SJCRH30 (cell line): ENCODE data around the gene GGNBP2. TPM values are rescaled to one million over a fixed set of nuclear protein-coding genes. Genes with fewer than 3 reads are reported as not detected.

Experiments
- DNase-seq, 2 experiments: peaks; one replicate each; pipeline ENCODE4 v3.0.0-alpha.2; 2015 to 2020
- H3K27ac ChIP-seq: fragments of 250-450 bp; sonication (Bioruptor Pico); 2 replicates; pipeline ENCODE4 v1.5.1; 2020; ENCODE audit warnings: mild to moderate bottlenecking, moderate library complexity
- H3K27me3 ChIP-seq: fragments of 250-450 bp; sonication (Bioruptor Pico); 2 replicates; pipeline ENCODE4 v1.5.1; 2020; ENCODE audit warnings: mild to moderate bottlenecking, moderate library complexity
- H3K36me3 ChIP-seq: fragments of 250-450 bp; sonication (Bioruptor Pico); 2 replicates; pipeline ENCODE4 v1.5.1; 2020; ENCODE audit warnings: mild to moderate bottlenecking, moderate library complexity
- H3K4me1 ChIP-seq: fragments of 250-450 bp; sonication (Bioruptor Pico); 2 replicates; pipeline ENCODE4 v1.5.1; 2020; ENCODE audit warnings: mild to moderate bottlenecking, moderate library complexity
- H3K4me3 ChIP-seq: fragments of 250-450 bp; sonication (Bioruptor Pico); 2 replicates; pipeline ENCODE4 v1.5.1; 2020; ENCODE audit warnings: mild to moderate bottlenecking, moderate library complexity
- H3K9me3 ChIP-seq: fragments of 250-450 bp; sonication (Bioruptor Pico); replicated peaks from 2 replicates; pipeline ENCODE4 v1.5.1; 2020; ENCODE audit warnings: mild to moderate bottlenecking, moderate library complexity
- total RNA-seq: library from RNA; depleted of rRNA; stranded (reverse); fragments of >200 nt; shearing (Covaris generic); gene quantifications from 2 replicates; pipeline ENCODE4 v1.2.3, GENCODE V29; 2014

Gene GGNBP2
- total RNA-seq, 1 experiment from 2014 or later = 81.9 TPM

GRCh38 chr17:36575028-36575427 is 30.3 kb downstream of the GGNBP2 start:
- H3K27ac ChIP-seq = no peak overlapping the region
- H3K9me3 ChIP-seq = no peaks in the 10 kb centered on the region
- H3K36me3 ChIP-seq = peaks cover 78% of the 10 kb centered on the region
- H3K27me3 ChIP-seq = no peaks in the 10 kb centered on the region
- no peaks in the 10 kb centered on the region for H3K4me1 ChIP-seq
- no peak overlapping the region for H3K4me3 ChIP-seq
- DNase-seq = no peak

GRCh38 chr17:36576793-36577192 is 32.1 kb downstream of the GGNBP2 start:
- Histone ChIP-seq H3K36me3 (peaks cover 76% of the 10 kb centered on the region), H3K9me3 (no peaks in the 10 kb centered on the region), H3K4me1 (no peaks in the 10 kb centered on the region), H3K4me3 (no peak overlapping the region), H3K27ac (no peak overlapping the region), H3K27me3 (no peaks in the 10 kb centered on the region)
- DNase-seq = no peak

GRCh38 chr17:36578671-36579070 is 34.0 kb downstream of the GGNBP2 start:
- DNase-seq = no peak
- Histone ChIP-seq H3K4me3 (no peak overlapping the region), H3K27me3 (no peaks in the 10 kb centered on the region), H3K9me3 (no peaks in the 10 kb centered on the region), H3K27ac (no peak overlapping the region), H3K36me3 (peaks cover 76% of the 10 kb centered on the region), H3K4me1 (no peaks in the 10 kb centered on the region)

GRCh38 chr17:36583787-36584186 is 39.1 kb downstream of the GGNBP2 start:
- Histone ChIP-seq H3K4me1 (no peaks in the 10 kb centered on the region), H3K4me3 (no peak overlapping the region), H3K9me3 (no peaks in the 10 kb centered on the region), H3K27me3 (no peaks in the 10 kb centered on the region), H3K36me3 (peaks cover 91% of the 10 kb centered on the region), H3K27ac (no peak overlapping the region)
- DNase-seq = no peak

- H3K36me3 ChIP-seq = peaks cover 74% of the 10 kb centered on the region
- no peak for DNase-seq
- no peaks in the 10 kb centered on the region for H3K27me3 ChIP-seq
- H3K4me3 ChIP-seq = no peak overlapping the region
- no peak overlapping the region for H3K27ac ChIP-seq
- no peaks in the 10 kb centered on the region; the same call in 1 of the 2 replicates for H3K4me1 ChIP-seq
- H3K9me3 ChIP-seq = no peaks in the 10 kb centered on the region
These were observed 41.4 kb downstream of the GGNBP2 start for GRCh38 chr17:36586138-36586537.

GRCh38 chr17:36590082-36590481 is 45.4 kb downstream of the GGNBP2 start:
- no peak overlapping the region for H3K4me3 ChIP-seq
- peaks cover 37% of the 10 kb centered on the region for H3K36me3 ChIP-seq
- no peaks in the 10 kb centered on the region; the same call in 1 of the 2 replicates for H3K4me1 ChIP-seq
- no peak overlapping the region for H3K27ac ChIP-seq
- DNase-seq = no peak
- H3K9me3 ChIP-seq = no peaks in the 10 kb centered on the region
- no peaks in the 10 kb centered on the region for H3K27me3 ChIP-seq

GRCh38 chr17:36591434-36592315 is 47.0 kb downstream of the GGNBP2 start, which contains the start of gene DHRS11:
DHRS11 (plus strand) TSS chr17:36591879; CDS start chr17:36592010, 131 bp downstream.
- Histone ChIP-seq H3K9me3 (no peaks in the 10 kb centered on the region), H3K4me1 (no peaks in the 10 kb centered on the region; the same call in 1 of the 2 replicates), H3K27ac (peak within 1 kb of the TSS; percentile 28; the same call in 1 of the 2 replicates), H3K36me3 (peaks cover 23% of the 10 kb centered on the region), H3K27me3 (no peaks in the 10 kb centered on the region), H3K4me3 (peak within 1 kb of the TSS; percentile 81)
- DNase-seq = peak; percentile 87 to 90

- DNase-seq = peak; percentile 52 to 57
These were observed 47.6 kb downstream of the GGNBP2 start for GRCh38 chr17:36592316-36592715.

GRCh38 chr17:36592716-36593321 is 48.1 kb downstream of the GGNBP2 start:
- H3K27ac ChIP-seq = no peak overlapping the region
- peak overlapping the region; percentile 81 for H3K4me3 ChIP-seq
- no peaks in the 10 kb centered on the region; the same call in 1 of the 2 replicates for H3K4me1 ChIP-seq
- no peak for DNase-seq
- H3K27me3 ChIP-seq = no peaks in the 10 kb centered on the region
- no peaks in the 10 kb centered on the region for H3K9me3 ChIP-seq
- peaks cover 15% of the 10 kb centered on the region for H3K36me3 ChIP-seq

More at GRCh38 chr17:36592316-36592715, 47.6 kb downstream of the GGNBP2 start:
- Histone ChIP-seq H3K4me1 (no peaks in the 10 kb centered on the region; the same call in 1 of the 2 replicates), H3K36me3 (peaks cover 19% of the 10 kb centered on the region), H3K9me3 (no peaks in the 10 kb centered on the region), H3K27ac (peak overlapping the region; percentile 28; the same call in 1 of the 2 replicates), H3K4me3 (peak overlapping the region; percentile 81), H3K27me3 (no peaks in the 10 kb centered on the region)

GRCh38 chr17:36593656-36594316 is 49.1 kb downstream of the GGNBP2 start:
- no peaks in the 10 kb centered on the region for H3K27me3 ChIP-seq
- DNase-seq = no peak
- H3K9me3 ChIP-seq = no peaks in the 10 kb centered on the region
- H3K27ac ChIP-seq = no peak overlapping the region
- peaks cover 8% of the 10 kb centered on the region for H3K36me3 ChIP-seq
- H3K4me3 ChIP-seq = no peak overlapping the region
- H3K4me1 ChIP-seq = no peaks in the 10 kb centered on the region; the same call in 1 of the 2 replicates

GRCh38 chr17:36594626-36595401 is 50.1 kb downstream of the GGNBP2 start:
- Histone ChIP-seq H3K27me3 (no peaks in the 10 kb centered on the region), H3K9me3 (no peaks in the 10 kb centered on the region), H3K4me3 (no peak overlapping the region), H3K27ac (no peak overlapping the region), H3K4me1 (no peaks in the 10 kb centered on the region; the same call in 1 of the 2 replicates), H3K36me3 (peaks cover 3% of the 10 kb centered on the region; the same call in 1 of the 2 replicates)
- no peak for DNase-seq

GRCh38 chr17:36597226-36597625 is 52.5 kb downstream of the GGNBP2 start:
- Histone ChIP-seq H3K9me3 (no peaks in the 10 kb centered on the region), H3K36me3 (peaks cover 3% of the 10 kb centered on the region; the same call in 1 of the 2 replicates), H3K27me3 (no peaks in the 10 kb centered on the region), H3K27ac (no peak overlapping the region), H3K4me3 (no peak overlapping the region), H3K4me1 (peaks cover 4% of the 10 kb centered on the region)
- DNase-seq = no peak

GRCh38 chr17:36597866-36598777 is 53.4 kb downstream of the GGNBP2 start:
- no peak for DNase-seq
- Histone ChIP-seq H3K36me3 (peaks cover 3% of the 10 kb centered on the region; the same call in 1 of the 2 replicates), H3K4me3 (no peak overlapping the region), H3K9me3 (no peaks in the 10 kb centered on the region), H3K27ac (no peak overlapping the region), H3K27me3 (no peaks in the 10 kb centered on the region), H3K4me1 (peaks cover 4% of the 10 kb centered on the region)
